Activated effector memory CD4-positive, alpha-beta T cell treated with anti-CD3 and anti-CD28 coated beads, Interleukin-2, amount 50 U/mL, for 16 hours (primary cell): ENCODE measurements around the gene ATXN10.

Experiments
- DNase-seq: peaks from one replicate; pipeline ENCODE4 v3.0.0-alpha.2; 2020

Gene ATXN10

DNA sequence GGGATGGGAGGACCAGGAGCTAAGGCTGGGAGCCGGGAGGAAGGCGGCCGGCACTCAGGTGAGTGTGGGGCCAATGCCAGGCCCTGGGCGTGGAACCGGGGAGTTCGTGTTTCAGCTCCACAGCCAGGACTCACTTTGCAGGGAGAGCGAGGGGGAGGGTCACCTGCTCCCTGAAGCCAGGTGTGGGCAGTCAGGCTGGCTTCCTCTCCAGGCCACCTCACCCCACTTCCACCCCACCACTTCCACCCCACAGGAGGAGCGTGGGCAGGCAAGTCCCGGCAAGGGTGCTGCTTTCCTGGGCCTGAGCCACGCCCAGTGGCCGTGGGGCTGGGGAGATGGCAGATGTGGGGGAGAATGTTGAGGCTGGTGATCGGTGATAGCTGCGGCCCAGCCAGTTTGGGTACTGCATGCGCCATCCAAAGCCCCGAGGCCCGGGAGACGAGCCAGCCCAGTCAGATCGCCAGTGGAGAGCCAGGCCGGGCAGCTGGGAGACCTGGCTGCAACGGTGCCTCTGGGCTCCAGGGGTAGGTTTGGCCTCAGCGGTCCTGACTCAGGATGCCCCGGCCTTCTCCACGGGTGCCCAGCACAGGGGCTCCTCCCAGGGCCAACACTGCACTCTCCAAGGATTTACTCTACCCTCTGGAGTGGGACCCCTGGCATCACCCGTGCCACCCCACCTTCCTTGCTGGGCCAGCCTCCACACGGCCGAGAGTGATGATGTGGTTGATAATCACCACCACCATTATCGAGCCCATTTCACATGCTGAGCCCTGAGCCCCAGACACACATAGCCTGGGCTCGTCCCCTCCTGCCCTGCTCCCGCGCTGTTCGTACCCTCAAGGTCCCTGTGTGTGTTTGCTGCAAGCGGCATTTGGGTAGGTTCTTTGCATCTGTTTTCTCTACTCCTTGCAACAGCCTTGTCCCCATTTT, 211.5 kb downstream of the ATXN10 start:
- DNase-seq, result peak; percentile 50

DNA sequence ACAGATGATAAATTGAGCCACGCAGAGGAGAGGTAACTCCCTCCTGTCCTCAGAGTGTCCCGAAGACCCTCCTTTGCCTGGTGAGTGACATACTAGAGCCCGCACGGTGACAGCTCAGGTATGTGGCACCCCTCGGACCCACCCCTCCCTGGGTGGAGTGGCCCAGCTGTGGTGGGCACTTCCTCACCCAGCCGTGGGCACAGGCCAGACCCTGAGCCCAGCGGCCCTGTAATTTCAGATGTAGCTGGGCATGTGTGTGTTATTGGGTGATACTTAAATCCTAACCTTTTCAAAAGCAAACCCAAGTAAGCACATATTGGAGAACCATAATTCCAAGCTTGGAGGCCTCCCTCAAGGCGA, 212.2 kb downstream of the ATXN10 start:
- DNase-seq, result peak; percentile 33

DNA sequence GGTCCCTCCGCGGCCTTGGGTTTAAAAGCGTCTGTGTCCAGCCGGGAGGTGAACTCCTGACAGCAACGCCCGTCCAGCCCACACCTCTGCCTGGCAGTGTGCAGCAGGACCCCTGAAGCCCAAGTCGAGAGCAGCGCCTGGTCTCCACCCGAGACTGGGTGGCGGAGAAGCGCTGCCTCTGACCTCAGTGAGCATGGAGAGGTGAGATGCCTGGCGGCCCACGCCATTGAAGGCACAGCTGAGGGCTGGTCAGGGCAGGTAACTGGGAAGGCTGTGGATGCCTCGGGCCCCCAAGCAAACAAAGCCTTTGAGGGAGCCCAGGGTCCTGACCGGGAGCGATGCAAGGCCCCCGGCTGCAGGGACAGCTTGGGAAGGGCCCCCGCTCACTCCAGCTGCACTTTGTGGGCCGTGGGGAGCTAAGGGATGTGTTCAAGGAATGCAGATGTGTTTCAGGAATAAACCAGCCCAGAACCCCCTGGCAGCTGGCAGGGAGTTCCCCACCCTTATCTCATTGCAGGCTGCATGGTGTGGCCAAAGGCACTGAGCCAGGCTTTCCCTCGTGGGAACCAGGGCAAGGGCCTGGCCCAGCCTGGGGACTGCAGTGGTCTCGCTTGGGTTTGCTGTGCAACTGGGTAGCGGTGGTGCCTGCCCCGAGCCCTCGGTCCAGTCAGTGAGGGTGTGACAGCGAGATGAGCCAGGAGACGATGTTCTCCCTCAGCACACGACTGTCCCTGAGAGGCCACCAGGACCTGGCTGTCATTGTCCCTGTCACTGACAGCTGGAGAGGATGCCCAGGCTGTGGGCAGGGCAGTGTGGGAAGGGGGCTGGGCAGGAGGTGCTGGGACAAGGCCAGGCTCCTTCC, 212.8 kb downstream of the ATXN10 start:
- peak; percentile 39 for DNase-seq

DNA sequence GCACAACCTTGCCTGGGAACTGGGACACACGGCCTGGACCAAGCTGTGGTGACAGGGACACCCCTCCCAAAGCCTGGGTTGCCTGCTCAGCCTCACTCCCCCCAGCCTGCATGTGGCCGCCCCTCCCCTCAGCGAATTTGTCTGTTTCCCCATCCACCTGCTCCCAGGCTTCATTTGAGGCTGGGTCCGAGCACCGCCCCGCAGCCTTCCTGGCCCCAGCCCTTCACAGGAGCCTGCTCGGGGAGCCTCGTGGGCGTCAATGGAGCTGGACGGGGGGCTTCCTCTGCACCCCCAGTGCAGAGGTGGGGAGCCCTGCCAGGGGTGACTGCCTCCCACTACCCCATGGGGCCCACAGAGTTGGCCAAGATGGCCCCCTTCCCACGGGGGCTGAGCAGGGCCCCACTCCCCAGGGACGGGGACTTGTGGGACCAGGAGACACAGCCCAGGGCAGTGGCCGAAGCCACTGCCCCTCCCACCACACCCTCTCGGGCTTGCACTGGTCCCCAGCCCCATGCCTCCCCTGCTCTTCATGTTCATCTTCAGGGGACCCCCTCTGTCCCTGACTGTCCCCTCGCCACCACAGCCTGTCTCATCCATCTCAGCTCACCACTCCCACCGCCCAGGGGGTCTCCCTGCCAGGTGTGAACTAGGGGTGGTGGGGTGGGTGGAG, 213.7 kb downstream of the ATXN10 start:
- peak; percentile 43 for DNase-seq

DNA sequence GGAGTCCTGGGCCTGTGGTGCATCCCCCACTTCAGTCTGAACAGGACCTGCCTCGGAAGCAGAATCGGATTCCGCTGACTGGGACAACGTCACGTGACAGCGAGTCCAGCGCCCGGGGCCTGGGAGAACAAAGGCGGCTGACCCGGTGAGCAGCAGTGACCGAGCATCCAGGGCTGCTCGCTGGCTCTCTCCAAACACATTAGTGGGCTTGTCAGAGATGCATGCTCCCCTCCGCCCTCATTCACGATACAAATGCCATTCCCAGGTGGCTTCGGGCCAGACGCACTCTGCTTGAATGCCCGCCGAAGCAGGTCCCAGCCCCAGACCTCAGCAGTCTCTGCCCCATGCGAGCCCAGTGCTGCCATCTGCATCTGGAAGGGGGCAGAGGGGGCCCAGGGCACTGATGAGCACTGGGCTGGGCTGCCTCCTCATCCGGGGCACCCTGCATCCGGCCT, 214.3 kb downstream of the ATXN10 start:
- peak; percentile 59 for DNase-seq

DNA sequence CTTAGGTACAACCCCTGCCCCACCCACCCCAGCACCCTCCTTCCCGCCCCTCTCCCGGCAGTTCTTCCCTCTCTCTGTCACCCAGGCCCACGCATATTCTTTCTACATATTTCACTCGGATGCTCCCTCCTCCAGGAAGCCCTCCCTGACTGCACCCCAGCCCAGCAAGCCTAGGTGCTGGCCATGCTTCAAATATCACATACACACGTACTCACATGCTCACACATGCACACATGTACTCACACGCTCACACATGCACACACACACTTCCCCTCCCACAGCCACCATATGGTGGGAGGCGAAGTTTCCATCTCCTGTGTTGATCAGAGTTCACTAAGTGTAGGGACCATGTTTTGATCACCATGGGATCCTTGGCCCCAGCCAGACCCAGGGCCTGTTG, 214.9 kb downstream of the ATXN10 start:
- DNase-seq, result peak; percentile 24

DNA sequence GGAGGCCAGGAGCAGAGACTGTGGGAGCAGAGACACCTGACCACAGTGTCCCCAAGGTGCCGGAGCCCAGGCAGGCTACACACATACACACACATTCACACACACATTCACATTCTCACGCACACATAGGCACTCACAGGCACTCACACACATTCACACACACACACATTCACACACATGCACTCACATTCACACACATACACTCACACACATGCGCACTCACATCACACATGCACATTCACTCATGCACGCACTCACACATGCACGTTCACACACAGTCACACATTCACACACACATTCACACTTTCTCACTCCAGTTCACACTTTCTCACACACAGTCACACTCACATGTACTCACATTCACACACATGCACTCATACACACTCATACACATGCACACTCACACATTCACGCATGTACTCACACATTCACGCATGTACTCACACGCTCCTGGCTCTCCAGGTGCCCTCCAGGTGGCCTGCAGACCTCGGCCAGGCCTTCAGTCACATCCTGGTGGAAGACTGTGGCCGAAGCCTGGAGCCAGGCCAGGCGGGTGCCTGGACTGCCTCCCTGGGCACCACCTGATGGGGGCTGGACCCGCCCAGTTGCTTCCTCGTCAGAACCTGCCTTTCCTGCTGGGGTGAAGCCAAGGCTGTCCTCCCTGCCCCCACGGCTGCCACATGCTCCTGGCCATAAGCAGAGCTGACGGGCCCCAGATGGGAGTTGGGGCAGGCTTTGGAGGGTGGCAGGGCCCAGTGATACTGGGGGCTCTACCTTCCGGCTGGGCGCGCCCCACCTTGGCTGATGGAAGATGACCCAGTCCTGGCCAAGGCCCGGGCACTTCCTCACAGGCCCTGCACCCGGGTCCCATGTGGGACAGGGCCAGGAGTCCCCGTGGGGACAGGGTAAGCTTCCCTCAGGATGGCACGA, 215.8 kb downstream of the ATXN10 start:
- peak; percentile 9 for DNase-seq

DNA sequence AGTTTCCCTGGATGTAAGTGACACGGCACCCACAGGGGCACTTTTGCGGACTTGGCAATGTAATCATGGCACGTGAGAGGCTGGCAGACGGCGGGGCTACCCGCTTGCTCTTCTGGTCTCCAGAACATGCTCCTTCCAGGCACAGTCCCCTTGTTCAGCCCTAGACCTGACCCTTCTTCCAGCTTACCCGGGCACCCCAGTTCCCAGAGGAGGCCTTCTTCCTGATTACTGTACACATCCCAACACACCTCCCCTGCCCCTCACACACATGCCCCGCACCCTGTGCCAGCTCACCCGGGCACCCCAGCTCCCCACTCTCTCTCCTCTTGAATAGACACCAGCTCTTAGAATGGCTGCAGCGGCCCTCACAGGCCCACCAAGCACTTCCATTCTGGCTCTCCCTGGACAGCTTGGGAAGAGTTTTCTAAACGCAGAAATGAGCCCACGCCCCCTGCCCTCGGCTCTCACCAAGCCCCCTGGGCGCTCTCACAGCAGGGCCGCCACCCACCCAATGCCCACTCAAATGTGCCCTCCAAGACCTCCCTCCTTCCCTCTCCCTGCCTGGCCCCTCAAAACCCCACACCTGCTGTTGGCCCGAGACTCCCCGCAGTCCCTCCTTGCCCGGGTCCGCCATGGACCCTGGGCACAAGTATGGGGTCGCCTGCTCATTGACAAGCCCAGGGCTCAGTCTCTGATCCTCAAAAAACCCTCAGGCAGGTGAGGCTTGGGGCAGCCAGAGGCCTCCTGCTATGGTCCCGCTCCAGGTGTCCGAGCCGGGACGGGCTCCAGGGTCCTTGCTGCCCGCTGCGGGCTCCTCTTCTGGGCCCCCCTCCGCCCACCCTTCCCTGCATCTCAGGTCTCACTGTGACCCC, 216.8 kb downstream of the ATXN10 start:
- DNase-seq, result no peak

DNA sequence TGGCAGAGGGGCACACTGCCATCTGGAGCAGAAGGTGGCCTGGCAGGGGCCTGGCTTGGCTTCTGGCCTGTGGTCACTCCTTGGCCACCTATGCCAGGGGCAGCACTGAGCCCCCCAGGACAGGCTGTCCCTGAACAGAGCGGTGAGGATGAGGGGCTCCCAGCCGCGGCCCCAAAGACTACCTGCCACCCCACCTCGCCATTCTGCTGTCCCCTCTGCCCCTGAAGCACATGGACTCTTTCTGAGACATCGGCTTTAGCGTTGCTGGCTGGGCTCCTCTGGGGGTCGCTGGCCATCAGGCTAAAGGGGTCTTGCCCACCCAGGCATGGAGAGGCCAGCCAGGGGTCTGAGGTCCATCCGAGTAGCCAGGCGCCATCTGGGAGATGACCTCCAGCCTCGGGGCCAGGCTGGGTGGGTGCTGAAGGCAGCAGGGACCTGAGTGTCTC, 217.5 kb downstream of the ATXN10 start:
- no peak for DNase-seq

DNA sequence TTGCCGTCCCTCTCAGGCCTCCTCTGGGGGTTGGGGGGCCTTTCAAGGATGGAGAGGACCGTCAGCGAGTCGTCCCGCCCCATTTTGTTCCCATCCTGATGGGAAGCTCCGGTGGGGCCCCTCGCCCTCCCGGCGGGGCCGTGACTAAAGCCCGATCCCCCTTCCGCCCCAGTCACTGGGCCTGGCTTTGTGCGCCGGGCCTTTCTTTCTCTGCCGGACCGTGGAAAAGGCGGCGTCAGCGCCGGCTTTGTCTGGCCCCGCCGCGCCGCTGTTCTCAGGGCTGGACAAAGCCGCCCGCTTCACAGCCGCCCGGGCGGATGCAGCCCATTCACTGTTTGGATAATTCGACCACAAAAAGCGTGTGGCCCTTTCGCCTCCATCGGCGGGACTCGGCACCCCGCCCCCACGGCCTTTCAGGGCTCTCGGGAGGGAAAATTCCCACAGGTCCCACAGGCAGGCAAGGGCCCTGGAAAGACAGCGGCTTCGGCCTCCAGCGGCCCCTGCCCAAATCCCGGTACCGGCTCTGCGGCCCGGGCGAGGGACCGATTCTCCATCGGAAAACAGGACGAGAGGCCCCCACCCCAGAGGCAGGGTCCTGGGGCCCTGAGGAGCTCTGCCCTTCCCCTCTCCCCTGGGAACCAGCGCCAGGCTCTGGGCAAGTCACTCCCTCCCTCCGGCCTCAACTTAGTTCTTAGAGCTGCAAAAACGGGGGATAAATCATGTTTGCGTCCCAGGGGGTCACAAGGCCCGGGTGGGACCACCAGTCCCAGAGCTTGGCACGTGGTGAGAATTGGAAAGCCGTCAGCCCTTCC, 218.1 kb downstream of the ATXN10 start:
- DNase-seq, result no peak

DNA sequence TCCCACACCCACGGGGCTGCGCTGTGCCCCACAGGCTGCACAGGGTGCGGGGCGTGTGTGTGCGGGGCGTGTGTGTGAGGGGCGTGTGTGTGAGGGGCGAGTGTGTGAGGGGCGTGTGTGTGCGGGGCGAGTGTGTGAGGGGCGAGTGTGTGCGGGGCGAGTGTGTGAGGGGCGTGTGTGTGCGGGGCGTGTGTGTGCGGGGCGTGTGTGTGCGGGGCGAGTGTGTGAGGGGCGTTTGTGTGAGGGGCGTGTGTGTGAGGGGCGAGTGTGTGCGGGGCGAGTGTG, 218.7 kb downstream of the ATXN10 start:
- no peak for DNase-seq

DNA sequence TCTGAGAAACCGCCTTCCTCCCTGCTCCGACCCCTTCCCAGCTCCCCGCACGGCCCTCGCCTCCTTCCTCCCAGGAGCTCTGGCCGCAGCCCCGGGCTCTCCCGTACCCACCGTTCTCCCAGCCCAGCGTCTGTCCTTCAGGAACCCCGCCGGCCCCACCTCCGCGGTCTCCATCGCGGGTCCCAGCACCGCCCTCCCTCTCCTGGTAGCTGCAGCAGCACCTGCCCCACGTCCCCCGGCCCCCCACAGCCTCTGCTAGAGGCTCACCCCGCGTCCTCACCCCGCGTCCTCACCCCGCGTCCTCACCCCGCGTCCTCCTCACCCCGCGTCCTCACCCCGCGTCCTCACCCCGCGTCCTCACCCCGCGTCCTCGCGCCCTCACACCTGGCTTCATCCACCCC, 219.4 kb downstream of the ATXN10 start:
- no peak for DNase-seq

DNA sequence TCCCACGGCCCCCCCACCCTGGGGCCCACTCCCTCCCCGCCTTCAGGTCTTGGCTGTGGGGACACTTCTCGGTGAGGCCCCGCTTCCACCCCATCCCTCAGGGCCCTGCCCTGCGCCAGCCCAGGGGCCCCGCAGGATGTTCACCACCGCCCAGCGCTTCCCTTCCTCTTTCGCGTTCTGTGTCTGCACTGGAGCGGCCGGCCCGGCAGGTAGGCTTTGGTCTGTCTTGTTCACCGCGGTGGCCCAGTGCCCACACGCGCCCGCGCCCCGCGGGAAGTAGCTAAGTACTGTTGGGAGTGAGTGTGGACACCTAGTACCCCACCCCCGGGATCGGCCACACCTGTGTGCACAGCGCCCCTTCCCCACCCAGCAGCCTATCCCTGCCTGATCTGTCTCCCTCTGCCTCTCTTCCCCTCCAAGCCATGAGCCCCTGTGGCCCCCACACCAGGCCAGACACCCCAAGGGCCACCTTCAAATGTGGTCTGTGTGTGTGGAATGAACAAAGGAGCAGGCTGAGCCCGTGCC, 219.9 kb downstream of the ATXN10 start:
- DNase-seq, result no peak

DNA sequence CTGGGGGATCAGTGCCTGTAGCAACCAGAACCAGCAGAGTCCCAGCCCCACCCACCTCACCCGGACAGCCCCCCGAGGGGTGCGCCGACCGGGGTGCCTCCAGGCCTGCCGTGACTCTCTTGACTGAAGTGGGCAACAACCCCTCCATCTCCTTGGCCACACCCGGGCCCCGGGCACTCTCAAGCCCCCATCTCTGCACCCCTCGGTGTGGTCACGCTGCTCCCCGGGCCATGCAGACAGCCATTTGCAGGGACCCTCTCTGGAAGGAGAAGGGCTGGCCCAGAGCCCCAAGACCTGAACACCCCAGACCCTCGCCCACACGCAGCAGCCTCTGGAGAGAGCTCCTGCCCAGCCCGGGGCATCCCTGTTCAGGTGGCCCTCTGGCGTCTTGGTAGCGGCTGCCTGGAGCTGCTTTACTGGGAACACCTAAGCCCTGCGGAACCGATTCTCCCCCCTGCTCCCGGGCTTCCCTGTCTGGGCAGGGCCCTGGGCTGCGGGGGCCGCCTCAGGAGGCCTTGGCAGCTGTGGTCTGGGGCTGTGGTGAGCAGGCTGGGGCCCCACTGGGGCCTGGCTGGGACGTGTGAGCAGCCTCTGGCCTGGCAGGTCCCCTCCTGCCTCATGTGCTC, 220.5 kb downstream of the ATXN10 start:
- no peak for DNase-seq

DNA sequence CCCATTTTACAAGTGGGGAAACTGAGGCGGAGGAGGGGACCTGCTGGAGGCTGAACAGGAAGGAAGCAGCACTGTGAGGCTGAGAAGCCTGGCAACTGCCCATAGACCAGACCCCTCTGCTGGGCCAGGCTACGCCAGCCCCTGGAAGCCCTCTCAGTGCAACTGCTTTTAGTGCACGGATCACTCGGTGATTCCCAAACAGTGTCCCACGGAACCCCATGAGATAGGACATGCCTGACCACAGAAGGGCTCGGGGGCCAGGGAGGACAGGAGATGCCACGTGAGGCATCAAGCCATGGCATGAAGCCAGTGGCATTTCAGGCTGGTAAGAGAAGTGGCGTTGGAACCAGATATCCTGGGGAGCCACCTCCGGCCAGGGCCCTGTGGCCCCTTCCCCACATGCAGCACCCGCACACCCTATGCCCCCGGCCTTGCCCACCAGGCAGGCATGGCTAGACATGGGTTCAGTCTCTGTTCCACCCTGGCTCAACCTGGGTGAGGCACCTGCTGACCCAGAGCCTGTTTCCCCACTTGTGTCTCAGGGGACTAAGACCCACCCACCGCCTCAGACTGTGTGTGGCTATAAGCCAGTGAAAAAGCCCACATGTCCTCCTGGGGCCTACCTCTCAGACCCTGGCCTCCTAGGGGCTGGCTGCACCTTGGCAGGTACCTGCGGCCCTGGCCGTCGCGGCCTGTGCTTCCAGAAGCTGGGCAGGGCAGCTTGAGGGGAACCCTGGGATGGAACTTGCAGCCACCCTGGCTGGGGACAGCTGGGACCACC, 221.2 kb downstream of the ATXN10 start:
- no peak for DNase-seq

DNA sequence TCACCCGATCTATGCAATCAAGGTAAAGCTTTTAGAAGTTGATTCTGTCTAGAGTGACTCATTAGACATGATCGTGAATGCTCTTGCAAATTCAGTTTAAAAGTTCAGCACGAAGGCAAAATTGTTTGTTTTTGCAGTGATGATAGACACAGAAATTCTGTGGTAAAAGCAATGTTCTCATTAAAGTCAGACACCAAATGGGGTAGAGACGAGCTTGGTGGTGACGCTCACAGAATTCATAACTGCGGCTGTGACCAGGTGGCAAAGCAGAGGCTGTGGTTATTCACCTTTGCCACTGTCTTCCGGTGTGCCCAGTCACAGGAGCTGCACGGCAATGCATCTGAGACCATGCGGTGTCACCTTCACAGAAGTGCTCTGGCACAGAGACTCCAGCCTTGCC, 221.9 kb downstream of the ATXN10 start:
- DNase-seq, result no peak
